ENCODE data around the gene FNTB.

GRCh38 chr14:65002586-65003210, 16.0 kb downstream of the FNTB start:
- TF ChIP-seq, protein P1, sequence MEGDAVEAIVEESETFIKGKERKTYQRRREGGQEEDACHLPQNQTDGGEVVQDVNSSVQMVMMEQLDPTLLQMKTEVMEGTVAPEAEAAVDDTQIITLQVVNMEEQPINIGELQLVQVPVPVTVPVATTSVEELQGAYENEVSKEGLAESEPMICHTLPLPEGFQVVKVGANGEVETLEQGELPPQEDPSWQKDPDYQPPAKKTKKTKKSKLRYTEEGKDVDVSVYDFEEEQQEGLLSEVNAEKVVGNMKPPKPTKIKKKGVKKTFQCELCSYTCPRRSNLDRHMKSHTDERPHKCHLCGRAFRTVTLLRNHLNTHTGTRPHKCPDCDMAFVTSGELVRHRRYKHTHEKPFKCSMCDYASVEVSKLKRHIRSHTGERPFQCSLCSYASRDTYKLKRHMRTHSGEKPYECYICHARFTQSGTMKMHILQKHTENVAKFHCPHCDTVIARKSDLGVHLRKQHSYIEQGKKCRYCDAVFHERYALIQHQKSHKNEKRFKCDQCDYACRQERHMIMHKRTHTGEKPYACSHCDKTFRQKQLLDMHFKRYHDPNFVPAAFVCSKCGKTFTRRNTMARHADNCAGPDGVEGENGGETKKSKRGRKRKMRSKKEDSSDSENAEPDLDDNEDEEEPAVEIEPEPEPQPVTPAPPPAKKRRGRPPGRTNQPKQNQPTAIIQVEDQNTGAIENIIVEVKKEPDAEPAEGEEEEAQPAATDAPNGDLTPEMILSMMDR (IDR thresholded peaks at IDR 0.05), result no peak
- no peak for TF ChIP-seq POLR2A (IDR thresholded peaks at IDR 0.05)
